Measurements from ENCODE around the gene LIMK1.

The LIMK1 gene

GRCh38 chr7:74101061-74101681 lies 17.6 kb downstream of the LIMK1 start:
- H3K4me3 ChIP-seq (ENCODE audit: low read depth, low read length): no peak overlapping the region
- H2AFZ ChIP-seq: no peak overlapping the region
- TF ChIP-seq, protein P1, sequence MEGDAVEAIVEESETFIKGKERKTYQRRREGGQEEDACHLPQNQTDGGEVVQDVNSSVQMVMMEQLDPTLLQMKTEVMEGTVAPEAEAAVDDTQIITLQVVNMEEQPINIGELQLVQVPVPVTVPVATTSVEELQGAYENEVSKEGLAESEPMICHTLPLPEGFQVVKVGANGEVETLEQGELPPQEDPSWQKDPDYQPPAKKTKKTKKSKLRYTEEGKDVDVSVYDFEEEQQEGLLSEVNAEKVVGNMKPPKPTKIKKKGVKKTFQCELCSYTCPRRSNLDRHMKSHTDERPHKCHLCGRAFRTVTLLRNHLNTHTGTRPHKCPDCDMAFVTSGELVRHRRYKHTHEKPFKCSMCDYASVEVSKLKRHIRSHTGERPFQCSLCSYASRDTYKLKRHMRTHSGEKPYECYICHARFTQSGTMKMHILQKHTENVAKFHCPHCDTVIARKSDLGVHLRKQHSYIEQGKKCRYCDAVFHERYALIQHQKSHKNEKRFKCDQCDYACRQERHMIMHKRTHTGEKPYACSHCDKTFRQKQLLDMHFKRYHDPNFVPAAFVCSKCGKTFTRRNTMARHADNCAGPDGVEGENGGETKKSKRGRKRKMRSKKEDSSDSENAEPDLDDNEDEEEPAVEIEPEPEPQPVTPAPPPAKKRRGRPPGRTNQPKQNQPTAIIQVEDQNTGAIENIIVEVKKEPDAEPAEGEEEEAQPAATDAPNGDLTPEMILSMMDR (IDR thresholded peaks at IDR 0.05): no peak
- H3K4me1 ChIP-seq: no peaks in the 10 kb centered on the region
- no peaks in the 10 kb centered on the region for H3K27me3 ChIP-seq (ENCODE audit: control insufficient read depth, insufficient read depth, low read length)
- H3K4me2 ChIP-seq (ENCODE audit: low read length): no peak overlapping the region
- no peak overlapping the region for H3K9ac ChIP-seq
- H3K36me3 ChIP-seq (ENCODE audit: control insufficient read depth, insufficient read depth, low read length): no peaks in the 10 kb centered on the region
- no peak overlapping the region for H3K27ac ChIP-seq
- no peaks in the 10 kb centered on the region for H3K9me3 ChIP-seq (ENCODE audit: control insufficient read depth, low read length)
- H3K79me2 ChIP-seq: no peaks in the 10 kb centered on the region

DNA sequence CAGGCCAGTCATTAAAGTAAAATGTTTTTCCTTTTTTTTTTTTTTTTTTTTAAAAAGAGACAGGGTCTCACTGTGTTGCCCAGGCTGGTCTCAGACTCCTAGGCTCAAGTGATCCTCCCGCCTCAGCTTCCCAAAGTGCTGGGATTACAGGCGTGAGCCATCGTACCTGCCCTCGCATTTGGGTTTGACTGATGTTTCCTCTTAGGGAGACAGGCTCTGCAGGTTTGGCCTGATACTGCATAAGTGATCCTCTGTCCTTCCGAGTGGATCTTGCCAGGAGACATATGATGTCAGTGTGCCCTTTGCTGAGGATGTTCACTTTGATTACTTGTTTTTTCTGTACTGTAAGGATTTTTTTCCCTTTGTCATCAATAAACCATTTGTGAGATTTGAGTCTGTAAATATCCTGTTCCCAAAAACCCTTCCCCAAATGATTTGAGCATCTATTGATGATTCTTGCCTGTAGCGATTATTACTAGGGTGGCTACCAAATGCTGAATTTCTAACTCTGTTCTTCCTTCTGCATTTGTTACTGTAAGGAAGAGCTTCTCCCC lies 19.7 kb downstream of the LIMK1 start:
- no peaks in the 10 kb centered on the region for H3K4me1 ChIP-seq
- TF ChIP-seq, protein P1 (IDR thresholded peaks at IDR 0.05): no peak
- H3K27ac ChIP-seq: no peak overlapping the region
- no peak overlapping the region for H3K9ac ChIP-seq
- no peak overlapping the region for H3K4me2 ChIP-seq (ENCODE audit: low read length)
- H3K36me3 ChIP-seq (ENCODE audit: control insufficient read depth, insufficient read depth, low read length): no peaks in the 10 kb centered on the region
- no peaks in the 10 kb centered on the region for H3K79me2 ChIP-seq
- no peaks in the 10 kb centered on the region for H3K9me3 ChIP-seq (ENCODE audit: control insufficient read depth, low read length)
- H3K27me3 ChIP-seq (ENCODE audit: control insufficient read depth, insufficient read depth, low read length): no peaks in the 10 kb centered on the region
- no peak overlapping the region for H3K4me3 ChIP-seq (ENCODE audit: low read depth, low read length)
- H2AFZ ChIP-seq: no peak overlapping the region

DNA sequence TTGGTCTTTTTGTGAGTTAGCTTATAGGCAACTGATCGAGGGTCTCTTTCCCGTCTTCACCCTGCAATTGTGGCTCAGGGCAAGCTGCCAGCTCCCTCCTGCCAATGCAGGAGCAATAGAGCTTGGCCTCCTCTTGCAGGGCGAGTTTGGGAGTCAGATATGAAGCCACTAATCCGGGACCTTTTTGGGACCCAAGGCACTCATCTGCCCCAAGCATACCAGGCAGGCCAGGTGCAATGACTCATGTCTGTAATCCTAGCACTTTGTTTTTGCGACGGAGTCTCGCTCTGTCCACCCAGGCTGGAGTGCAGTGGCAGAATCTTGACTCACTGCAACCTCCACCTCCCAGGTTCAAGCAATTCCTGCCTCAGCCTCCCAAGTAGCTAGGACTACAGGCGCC lies 21.1 kb downstream of the LIMK1 start:
- Histone ChIP-seq H3K4me3 (ENCODE audit: low read depth, low read length) (no peak overlapping the region), H2AFZ (no peak overlapping the region), H3K79me2 (no peaks in the 10 kb centered on the region), H3K27me3 (ENCODE audit: control insufficient read depth, insufficient read depth, low read length) (no peaks in the 10 kb centered on the region), H3K9me3 (ENCODE audit: control insufficient read depth, low read length) (no peaks in the 10 kb centered on the region), H3K9ac (no peak overlapping the region), H3K36me3 (ENCODE audit: control insufficient read depth, insufficient read depth, low read length) (no peaks in the 10 kb centered on the region), H3K4me2 (ENCODE audit: low read length) (no peak overlapping the region), H3K4me1 (no peaks in the 10 kb centered on the region), H3K27ac (no peak overlapping the region)
- TF ChIP-seq, protein P1 (IDR thresholded peaks at IDR 0.05): no peak

GRCh38 chr7:74105992-74106391 lies 22.4 kb downstream of the LIMK1 start:
- TF ChIP-seq, protein P1 (IDR thresholded peaks at IDR 0.05): no peak
- H3K27ac ChIP-seq: no peak overlapping the region
- H3K9me3 ChIP-seq (ENCODE audit: control insufficient read depth, low read length): no peaks in the 10 kb centered on the region
- H2AFZ ChIP-seq: no peak overlapping the region
- no peaks in the 10 kb centered on the region for H3K4me1 ChIP-seq
- no peak overlapping the region for H3K4me3 ChIP-seq (ENCODE audit: low read depth, low read length)
- no peak overlapping the region for H3K9ac ChIP-seq
- H3K79me2 ChIP-seq: no peaks in the 10 kb centered on the region
- H3K27me3 ChIP-seq (ENCODE audit: control insufficient read depth, insufficient read depth, low read length): no peaks in the 10 kb centered on the region
- no peaks in the 10 kb centered on the region for H3K36me3 ChIP-seq (ENCODE audit: control insufficient read depth, insufficient read depth, low read length)
- no peak overlapping the region for H3K4me2 ChIP-seq (ENCODE audit: low read length)

DNA sequence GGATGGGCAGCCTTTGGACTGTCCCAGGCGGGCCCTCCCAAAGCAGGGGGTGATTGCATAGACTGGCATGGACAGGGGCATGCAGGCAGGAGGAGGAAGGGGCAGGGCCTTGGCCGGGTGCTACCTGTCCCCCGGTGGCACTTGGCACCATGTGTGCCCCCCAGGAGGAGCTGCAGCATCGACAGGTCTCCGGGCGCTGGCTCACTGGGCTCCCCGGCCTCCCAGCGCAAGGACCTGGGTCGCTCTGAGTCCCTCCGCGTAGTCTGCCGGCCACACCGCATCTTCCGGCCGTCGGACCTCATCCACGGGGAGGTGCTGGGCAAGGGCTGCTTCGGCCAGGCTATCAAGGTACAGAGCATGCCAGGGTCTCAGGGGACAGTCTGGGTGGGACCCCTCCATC lies 23.2 kb downstream of the LIMK1 start:
- H2AFZ ChIP-seq: no peak overlapping the region
- H3K27ac ChIP-seq: no peak overlapping the region
- H3K79me2 ChIP-seq: no peaks in the 10 kb centered on the region
- no peaks in the 10 kb centered on the region for H3K9me3 ChIP-seq (ENCODE audit: control insufficient read depth, low read length)
- H3K27me3 ChIP-seq (ENCODE audit: control insufficient read depth, insufficient read depth, low read length): no peaks in the 10 kb centered on the region
- no peaks in the 10 kb centered on the region for H3K4me1 ChIP-seq
- no peaks in the 10 kb centered on the region for H3K36me3 ChIP-seq (ENCODE audit: control insufficient read depth, insufficient read depth, low read length)
- no peak overlapping the region for H3K4me2 ChIP-seq (ENCODE audit: low read length)
- no peak overlapping the region for H3K9ac ChIP-seq
- TF ChIP-seq, protein P1 (IDR thresholded peaks at IDR 0.05): no peak
- H3K4me3 ChIP-seq (ENCODE audit: low read depth, low read length): no peak overlapping the region
